ENCODE data around the gene MAST4. TPM values are rescaled to one million over a fixed set of nuclear protein-coding genes. Genes with fewer than 3 reads are reported as not detected.

MAST4 gene
- total RNA-seq, 1 donor from 2014 or later: 0.99 TPM

- no peaks in the 10 kb centered on the region for H3K4me1 ChIP-seq
- H3K4me3 Mint-ChIP-seq: no peak overlapping the region
- DNase-seq (ENCODE audit: low spot score): no peak
- H3K9ac ChIP-seq: no peak overlapping the region
- H2AFZ ChIP-seq (replicated peaks): no peak overlapping the region
- H3K9me3 Mint-ChIP-seq: no peaks in the 10 kb centered on the region
- no peaks in the 10 kb centered on the region for H3K36me3 ChIP-seq
- H3F3A ChIP-seq (ENCODE audit: low read depth): no peaks in the 10 kb centered on the region
- H3K27ac ChIP-seq: no peak overlapping the region
- H3K4me2 ChIP-seq: no peak overlapping the region
- H3K4me1 Mint-ChIP-seq: peaks cover 8% of the 10 kb centered on the region
- no peaks in the 10 kb centered on the region for H3K27me3 ChIP-seq
- H4K20me1 ChIP-seq (ENCODE audit: low read depth): no peaks in the 10 kb centered on the region
- no peaks in the 10 kb centered on the region for H3K9me3 ChIP-seq (ENCODE audit: low read depth)
- H3K36me3 Mint-ChIP-seq: no peaks in the 10 kb centered on the region
- TF ChIP-seq EZH2phosphoT487 (IDR thresholded peaks at IDR 0.05): no peak
- TF ChIP-seq EZH2 (IDR thresholded peaks at IDR 0.05): no peak
- TF ChIP-seq, protein P1, sequence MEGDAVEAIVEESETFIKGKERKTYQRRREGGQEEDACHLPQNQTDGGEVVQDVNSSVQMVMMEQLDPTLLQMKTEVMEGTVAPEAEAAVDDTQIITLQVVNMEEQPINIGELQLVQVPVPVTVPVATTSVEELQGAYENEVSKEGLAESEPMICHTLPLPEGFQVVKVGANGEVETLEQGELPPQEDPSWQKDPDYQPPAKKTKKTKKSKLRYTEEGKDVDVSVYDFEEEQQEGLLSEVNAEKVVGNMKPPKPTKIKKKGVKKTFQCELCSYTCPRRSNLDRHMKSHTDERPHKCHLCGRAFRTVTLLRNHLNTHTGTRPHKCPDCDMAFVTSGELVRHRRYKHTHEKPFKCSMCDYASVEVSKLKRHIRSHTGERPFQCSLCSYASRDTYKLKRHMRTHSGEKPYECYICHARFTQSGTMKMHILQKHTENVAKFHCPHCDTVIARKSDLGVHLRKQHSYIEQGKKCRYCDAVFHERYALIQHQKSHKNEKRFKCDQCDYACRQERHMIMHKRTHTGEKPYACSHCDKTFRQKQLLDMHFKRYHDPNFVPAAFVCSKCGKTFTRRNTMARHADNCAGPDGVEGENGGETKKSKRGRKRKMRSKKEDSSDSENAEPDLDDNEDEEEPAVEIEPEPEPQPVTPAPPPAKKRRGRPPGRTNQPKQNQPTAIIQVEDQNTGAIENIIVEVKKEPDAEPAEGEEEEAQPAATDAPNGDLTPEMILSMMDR (IDR thresholded peaks at IDR 0.05): no peak
- H3K27me3 Mint-ChIP-seq (ENCODE audit: insufficient read depth, low read depth): no peaks in the 10 kb centered on the region
- H3K27ac Mint-ChIP-seq: no peak overlapping the region
- H3K79me2 ChIP-seq (ENCODE audit: low read depth): no peaks in the 10 kb centered on the region
- H3K4me3 ChIP-seq: no peak overlapping the region
Observed at GRCh38 chr5:66739951-66740350, 143.8 kb downstream of the MAST4 start.

- TF ChIP-seq EZH2 (IDR thresholded peaks at IDR 0.05): no peak
- no peak for TF ChIP-seq EZH2phosphoT487 (IDR thresholded peaks at IDR 0.05)
- TF ChIP-seq, protein P1 (IDR thresholded peaks at IDR 0.05): no peak
- H2AFZ ChIP-seq (replicated peaks): no peak overlapping the region
- no peak overlapping the region for H3K27ac ChIP-seq
- DNase-seq (ENCODE audit: low spot score): no peak
- Mint-ChIP-seq H3K4me3 (no peak overlapping the region), H3K27me3 (ENCODE audit: insufficient read depth, low read depth) (no peaks in the 10 kb centered on the region), H3K27ac (no peak overlapping the region), H3K4me1 (peaks cover 8% of the 10 kb centered on the region), H3K9me3 (no peaks in the 10 kb centered on the region), H3K36me3 (no peaks in the 10 kb centered on the region)
- H3K27me3 ChIP-seq: no peaks in the 10 kb centered on the region
- H3F3A ChIP-seq (ENCODE audit: low read depth): no peaks in the 10 kb centered on the region
- no peak overlapping the region for H3K4me3 ChIP-seq
- H3K4me2 ChIP-seq: no peak overlapping the region
- H3K79me2 ChIP-seq (ENCODE audit: low read depth): no peaks in the 10 kb centered on the region
- H3K9ac ChIP-seq: no peak overlapping the region
- no peaks in the 10 kb centered on the region for H4K20me1 ChIP-seq (ENCODE audit: low read depth)
- H3K9me3 ChIP-seq (ENCODE audit: low read depth): no peaks in the 10 kb centered on the region
- no peaks in the 10 kb centered on the region for H3K4me1 ChIP-seq
- H3K36me3 ChIP-seq: no peaks in the 10 kb centered on the region
Observed at GRCh38 chr5:66741394-66741793, 145.2 kb downstream of the MAST4 start.

DNA sequence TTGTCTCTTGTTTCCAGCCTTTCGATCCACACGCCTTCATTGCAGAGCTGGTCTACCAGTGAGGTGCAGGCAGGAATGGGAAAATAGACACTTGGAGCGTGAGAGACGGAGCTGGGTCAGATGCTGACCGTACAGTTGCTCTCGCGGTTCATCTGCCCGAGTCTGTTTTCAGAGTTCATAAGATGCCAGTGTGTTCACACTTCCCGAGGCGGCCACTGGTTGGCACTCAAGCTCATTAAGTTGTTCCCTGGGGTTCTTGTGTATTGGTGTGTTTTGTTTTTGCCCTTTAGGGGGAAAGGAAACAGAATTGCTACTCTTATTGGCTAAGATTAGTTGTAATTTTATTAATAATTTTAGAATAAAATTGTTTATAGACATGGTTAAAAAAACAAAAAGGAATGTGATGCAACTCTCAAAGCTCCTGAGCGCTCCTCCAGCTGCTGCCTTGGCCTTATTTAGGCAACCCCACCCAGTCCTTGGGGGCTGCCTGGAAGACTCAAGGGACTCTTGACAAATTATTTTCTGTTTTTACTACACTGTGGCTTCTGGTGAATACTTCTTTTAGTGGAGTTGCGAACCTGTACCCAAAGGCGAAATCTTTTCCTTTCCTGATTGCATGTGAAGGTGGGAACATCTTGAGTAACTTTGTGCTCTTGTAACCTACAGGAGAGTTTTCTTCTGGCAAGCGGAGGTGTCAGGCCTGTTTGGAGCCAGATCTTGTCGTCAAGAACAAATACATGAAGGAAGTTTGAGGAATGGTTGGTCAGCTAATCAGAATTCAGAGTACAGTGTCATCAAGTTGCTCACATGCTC, 146.1 kb downstream of the MAST4 start:
- no peak overlapping the region for H3K27ac Mint-ChIP-seq
- H3K4me1 ChIP-seq: no peaks in the 10 kb centered on the region

More for the DNA sequence above, 146.1 kb downstream of the MAST4 start:
- no peak overlapping the region for H3K9ac ChIP-seq
- H3K79me2 ChIP-seq (ENCODE audit: low read depth): no peaks in the 10 kb centered on the region
- TF ChIP-seq EZH2 (IDR thresholded peaks at IDR 0.05) (no peak), EZH2phosphoT487 (IDR thresholded peaks at IDR 0.05) (no peak)
- TF ChIP-seq, protein P1 (IDR thresholded peaks at IDR 0.05): peak; percentile 46
- no peaks in the 10 kb centered on the region for H4K20me1 ChIP-seq (ENCODE audit: low read depth)
- no peak overlapping the region for H3K27ac ChIP-seq
- H3K27me3 ChIP-seq: no peaks in the 10 kb centered on the region
- peak overlapping the region; percentile 95 for H2AFZ ChIP-seq (replicated peaks)
- Mint-ChIP-seq H3K4me3 (no peak overlapping the region), H3K9me3 (no peaks in the 10 kb centered on the region), H3K27me3 (ENCODE audit: insufficient read depth, low read depth) (no peaks in the 10 kb centered on the region), H3K4me1 (peaks cover 8% of the 10 kb centered on the region), H3K36me3 (no peaks in the 10 kb centered on the region)
- no peak overlapping the region for H3K4me2 ChIP-seq
- H3K9me3 ChIP-seq (ENCODE audit: low read depth): no peaks in the 10 kb centered on the region
- DNase-seq (ENCODE audit: low spot score): peak; percentile 45
- H3K4me3 ChIP-seq: no peak overlapping the region
- no peaks in the 10 kb centered on the region for H3F3A ChIP-seq (ENCODE audit: low read depth)
- H3K36me3 ChIP-seq: no peaks in the 10 kb centered on the region

Measured in neural progenitor cell (in vitro differentiated cells).